GM13977 (cell line): ENCODE measurements around the gene LDB3.

Source experiments
- DNase-seq: peaks from one replicate; pipeline ENCODE4 v3.0.0; 2012; ENCODE audit warnings: low spot score
- in situ Hi-C: fragments of 300-500 bp; cut with MboI; formaldehyde crosslinking; loops from one replicate; pipeline ENCODE4 v1.12.0; 2022; ENCODE audit warnings: low sequenced_read_pairs, low pct_unique_long_range_greater_than_20kb, mixed read lengths, inconsistent platforms; ENCODE audit not compliant: unreplicated experiment
- TF ChIP-seq, protein P1 (sequence below): IDR thresholded peaks from 2 replicates; pipeline ENCODE4 v1.5.1; 2012; ENCODE audit warnings: mild to moderate bottlenecking, control low read depth; ENCODE audit not compliant: insufficient read depth; ENCODE audit errors: extremely low read depth, missing control alignments

LDB3 gene, protein sequence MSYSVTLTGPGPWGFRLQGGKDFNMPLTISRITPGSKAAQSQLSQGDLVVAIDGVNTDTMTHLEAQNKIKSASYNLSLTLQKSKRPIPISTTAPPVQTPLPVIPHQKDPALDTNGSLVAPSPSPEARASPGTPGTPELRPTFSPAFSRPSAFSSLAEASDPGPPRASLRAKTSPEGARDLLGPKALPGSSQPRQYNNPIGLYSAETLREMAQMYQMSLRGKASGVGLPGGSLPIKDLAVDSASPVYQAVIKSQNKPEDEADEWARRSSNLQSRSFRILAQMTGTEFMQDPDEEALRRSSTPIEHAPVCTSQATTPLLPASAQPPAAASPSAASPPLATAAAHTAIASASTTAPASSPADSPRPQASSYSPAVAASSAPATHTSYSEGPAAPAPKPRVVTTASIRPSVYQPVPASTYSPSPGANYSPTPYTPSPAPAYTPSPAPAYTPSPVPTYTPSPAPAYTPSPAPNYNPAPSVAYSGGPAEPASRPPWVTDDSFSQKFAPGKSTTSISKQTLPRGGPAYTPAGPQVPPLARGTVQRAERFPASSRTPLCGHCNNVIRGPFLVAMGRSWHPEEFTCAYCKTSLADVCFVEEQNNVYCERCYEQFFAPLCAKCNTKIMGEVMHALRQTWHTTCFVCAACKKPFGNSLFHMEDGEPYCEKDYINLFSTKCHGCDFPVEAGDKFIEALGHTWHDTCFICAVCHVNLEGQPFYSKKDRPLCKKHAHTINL

GRCh38 chr10:86668297-86669165, at the start of gene LDB3:
Gene LDB3 (plus strand): TSS chr10:86668511. CDS start chr10:86668692, 181 bp downstream.
- DNase-seq: peak; percentile 62
- in situ Hi-C loops: no loop called here
- TF ChIP-seq, protein P1, sequence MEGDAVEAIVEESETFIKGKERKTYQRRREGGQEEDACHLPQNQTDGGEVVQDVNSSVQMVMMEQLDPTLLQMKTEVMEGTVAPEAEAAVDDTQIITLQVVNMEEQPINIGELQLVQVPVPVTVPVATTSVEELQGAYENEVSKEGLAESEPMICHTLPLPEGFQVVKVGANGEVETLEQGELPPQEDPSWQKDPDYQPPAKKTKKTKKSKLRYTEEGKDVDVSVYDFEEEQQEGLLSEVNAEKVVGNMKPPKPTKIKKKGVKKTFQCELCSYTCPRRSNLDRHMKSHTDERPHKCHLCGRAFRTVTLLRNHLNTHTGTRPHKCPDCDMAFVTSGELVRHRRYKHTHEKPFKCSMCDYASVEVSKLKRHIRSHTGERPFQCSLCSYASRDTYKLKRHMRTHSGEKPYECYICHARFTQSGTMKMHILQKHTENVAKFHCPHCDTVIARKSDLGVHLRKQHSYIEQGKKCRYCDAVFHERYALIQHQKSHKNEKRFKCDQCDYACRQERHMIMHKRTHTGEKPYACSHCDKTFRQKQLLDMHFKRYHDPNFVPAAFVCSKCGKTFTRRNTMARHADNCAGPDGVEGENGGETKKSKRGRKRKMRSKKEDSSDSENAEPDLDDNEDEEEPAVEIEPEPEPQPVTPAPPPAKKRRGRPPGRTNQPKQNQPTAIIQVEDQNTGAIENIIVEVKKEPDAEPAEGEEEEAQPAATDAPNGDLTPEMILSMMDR: no peak

DNA sequence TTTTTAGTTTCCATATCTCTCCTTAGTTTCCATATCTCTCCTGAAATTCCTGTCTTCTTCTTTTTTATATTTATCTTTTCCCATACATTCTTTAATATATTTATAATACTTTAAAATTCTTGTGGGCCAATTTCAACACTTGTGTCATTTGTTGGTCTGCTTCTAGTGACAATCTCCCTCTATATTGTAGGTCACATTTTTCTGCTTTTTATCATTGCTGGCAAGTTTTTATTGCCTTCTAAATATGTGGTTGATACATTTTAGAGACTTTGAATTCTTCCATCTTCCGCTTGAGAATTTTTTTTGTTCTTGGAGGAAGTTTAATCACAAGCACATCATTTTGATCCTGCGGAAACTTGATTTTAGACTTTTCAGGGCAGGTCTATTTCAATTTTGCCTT, 40.0 kb upstream of the LDB3 start:
- in situ Hi-C loops: no loop called here
- TF ChIP-seq, protein P1: no peak
- DNase-seq: no peak

- in situ Hi-C loops: no loop called here
- TF ChIP-seq, protein P1: no peak
- no peak for DNase-seq
Measured at GRCh38 chr10:86630079-86630478, 38.2 kb upstream of the LDB3 start.

DNA sequence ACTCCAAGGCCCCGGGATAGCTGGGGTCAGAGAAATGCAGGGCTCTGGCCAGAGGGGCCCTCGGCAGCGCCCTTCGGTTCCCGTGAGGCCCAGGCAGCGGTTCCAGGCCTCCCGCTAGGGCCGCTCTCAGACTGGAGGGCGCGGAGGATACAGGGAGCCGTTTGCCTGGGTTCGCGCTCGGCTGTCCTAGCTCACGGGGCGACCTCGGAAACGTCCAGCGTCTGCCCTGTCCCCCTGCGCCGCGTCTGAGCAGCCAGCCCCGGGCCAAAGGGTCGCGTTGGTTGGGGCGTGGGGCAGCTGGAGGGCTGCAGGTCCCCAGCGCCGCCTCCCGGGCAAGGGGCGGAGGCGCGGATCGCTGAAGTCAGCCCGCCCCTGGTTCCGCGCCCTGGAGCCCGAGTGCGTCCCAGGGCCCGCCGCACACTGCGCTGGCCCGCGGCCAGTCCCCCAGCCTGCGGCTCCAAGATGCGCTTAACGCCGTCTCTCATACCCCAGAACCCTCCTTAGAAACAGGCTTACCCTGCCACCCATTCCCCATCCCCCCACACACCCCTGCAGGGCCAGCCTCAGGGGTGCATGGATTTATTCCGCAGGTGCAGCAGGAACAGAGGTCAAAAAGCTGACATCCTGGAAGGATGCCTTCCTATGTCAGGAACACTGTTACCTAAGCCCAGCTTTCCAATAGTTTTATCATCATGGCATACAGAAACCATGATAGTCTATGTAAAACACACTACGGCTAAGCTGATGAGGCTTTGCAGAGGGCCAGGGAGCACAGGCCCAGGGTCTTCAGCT, 36.1 kb upstream of the LDB3 start:
- in situ Hi-C loops: no loop called here
- TF ChIP-seq, protein P1: no peak
- DNase-seq: no peak

DNA sequence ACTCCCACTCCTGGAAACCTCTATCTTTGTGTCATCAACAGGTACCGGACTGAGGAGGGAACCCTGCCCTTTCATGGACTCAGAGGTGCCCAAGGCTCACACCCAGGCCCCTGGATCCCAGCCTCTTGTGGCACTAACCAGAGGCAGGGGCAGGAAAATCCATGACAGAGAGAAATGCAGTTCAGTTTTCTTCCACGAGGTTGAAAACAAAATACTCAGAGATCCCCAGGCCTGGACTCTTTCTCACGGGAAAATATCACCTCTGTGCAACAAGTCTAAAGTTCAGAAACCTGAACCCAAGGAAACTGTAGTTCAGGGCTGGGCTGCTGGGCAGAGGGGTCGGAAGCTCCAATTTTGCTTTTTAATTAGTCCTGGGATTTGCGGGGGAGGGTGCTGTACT, 35.4 kb upstream of the LDB3 start:
- TF ChIP-seq, protein P1: no peak
- DNase-seq: no peak
- in situ Hi-C loops: no loop called here

DNA sequence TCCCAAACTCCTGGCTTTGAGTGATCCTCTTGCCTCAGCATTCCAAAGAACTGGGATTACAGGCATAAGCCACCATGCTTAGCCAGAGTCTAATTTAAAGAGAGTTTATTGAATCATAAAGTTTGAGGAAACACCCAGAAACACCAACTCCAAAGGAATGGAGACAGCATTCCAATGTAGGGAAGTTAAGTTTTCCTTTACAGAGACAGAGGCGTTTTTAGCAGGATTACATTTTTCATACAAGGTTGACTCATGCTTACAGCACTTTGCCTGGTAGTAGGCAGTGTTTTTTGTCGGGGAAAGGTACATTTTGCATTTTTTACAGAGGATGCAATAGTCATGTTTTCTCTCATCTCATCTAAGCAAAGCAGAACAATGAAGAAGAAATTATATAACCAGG, 32.9 kb upstream of the LDB3 start:
- no peak for DNase-seq
- TF ChIP-seq, protein P1: no peak
- in situ Hi-C loops: no loop called here
